Ishikawa (cell line): ENCODE measurements around the gene PLA2G5.

ENCODE experiments used
- TAF1 ChIP-seq: IDR thresholded peaks from 2 replicates; pipeline ENCODE4 v1.6.1; 2012; ENCODE audit warnings: low read depth, mild to moderate bottlenecking
- TCF12 ChIP-seq: IDR thresholded peaks from 2 replicates; pipeline ENCODE4 v1.6.1; 2012; ENCODE audit warnings: low read depth
- YY1 ChIP-seq: IDR thresholded peaks from 2 replicates; pipeline ENCODE4 v1.6.1; 2012; ENCODE audit warnings: low read depth
- TF ChIP-seq, protein P1 (sequence below): IDR thresholded peaks from 2 replicates; pipeline ENCODE4 v1.6.1; 2012; ENCODE audit warnings: low read depth, mild to moderate bottlenecking

DNA sequence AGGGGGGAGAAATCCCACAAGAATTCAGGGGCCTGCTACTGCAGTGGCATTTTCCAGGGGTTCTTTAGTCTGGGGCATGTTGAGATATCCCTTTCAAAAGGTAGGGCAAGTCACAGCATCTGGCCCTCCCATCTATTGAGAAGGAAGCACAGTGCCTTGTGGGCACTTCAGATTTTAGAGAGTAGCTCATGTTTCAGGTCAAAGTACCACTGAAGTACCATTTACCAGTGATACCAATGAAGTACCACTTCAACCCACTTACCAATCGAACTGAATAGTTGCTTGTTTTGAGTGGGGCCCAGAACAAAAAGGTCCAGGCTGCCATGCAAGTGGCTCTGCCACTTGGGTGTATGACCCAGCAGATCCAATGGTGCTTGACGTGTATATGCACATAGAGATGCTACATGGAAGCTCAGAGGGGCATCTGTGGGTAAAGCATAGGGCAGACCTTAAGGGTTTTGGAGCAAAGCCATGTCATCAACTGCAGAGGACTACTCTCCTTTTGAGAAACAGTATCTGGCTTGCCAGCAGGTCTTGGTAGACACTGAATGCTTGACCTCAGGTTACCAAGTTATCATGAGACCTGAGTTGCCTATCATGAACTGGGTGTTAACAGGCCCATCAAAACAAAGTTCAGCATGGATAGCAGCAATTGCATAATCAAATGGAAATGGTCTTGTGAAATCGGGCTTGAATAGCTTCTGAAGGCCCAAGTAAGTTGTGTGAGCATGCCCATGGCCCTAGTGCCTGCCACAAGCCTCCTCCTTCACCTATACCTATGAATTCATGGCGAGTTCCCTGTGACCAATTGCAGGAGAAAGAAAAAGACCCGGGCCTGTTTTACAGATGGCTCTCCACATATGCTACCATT lies 25.8 kb downstream of the PLA2G5 start:
- no peak for TF ChIP-seq TAF1
- no peak for TF ChIP-seq YY1
- TF ChIP-seq, protein P1, sequence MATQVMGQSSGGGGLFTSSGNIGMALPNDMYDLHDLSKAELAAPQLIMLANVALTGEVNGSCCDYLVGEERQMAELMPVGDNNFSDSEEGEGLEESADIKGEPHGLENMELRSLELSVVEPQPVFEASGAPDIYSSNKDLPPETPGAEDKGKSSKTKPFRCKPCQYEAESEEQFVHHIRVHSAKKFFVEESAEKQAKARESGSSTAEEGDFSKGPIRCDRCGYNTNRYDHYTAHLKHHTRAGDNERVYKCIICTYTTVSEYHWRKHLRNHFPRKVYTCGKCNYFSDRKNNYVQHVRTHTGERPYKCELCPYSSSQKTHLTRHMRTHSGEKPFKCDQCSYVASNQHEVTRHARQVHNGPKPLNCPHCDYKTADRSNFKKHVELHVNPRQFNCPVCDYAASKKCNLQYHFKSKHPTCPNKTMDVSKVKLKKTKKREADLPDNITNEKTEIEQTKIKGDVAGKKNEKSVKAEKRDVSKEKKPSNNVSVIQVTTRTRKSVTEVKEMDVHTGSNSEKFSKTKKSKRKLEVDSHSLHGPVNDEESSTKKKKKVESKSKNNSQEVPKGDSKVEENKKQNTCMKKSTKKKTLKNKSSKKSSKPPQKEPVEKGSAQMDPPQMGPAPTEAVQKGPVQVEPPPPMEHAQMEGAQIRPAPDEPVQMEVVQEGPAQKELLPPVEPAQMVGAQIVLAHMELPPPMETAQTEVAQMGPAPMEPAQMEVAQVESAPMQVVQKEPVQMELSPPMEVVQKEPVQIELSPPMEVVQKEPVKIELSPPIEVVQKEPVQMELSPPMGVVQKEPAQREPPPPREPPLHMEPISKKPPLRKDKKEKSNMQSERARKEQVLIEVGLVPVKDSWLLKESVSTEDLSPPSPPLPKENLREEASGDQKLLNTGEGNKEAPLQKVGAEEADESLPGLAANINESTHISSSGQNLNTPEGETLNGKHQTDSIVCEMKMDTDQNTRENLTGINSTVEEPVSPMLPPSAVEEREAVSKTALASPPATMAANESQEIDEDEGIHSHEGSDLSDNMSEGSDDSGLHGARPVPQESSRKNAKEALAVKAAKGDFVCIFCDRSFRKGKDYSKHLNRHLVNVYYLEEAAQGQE: no peak
- no peak for TF ChIP-seq TCF12
